Esophagus muscularis mucosa (tissue), 3 donors: ENCODE data around the gene ASMTL.

Source experiments
- CTCF ChIP-seq, 3 experiments: fragments of 200-600 bp in 2 of 3; fragments of 450-650 bp in 1 of 3; sonication (generic) in 2 of 3; IDR thresholded peaks; one replicate each; pipeline ENCODE4 v1.5.1; 2017 to 2019; ENCODE audit warnings: antibody characterized with exemption in 3 of 3, mild to moderate bottlenecking in 2 of 3, moderate library complexity in 1 of 3
- POLR2A ChIP-seq: fragments of 450-650 bp; IDR thresholded peaks from one replicate; pipeline ENCODE4 v1.6.1; 2017; ENCODE audit warnings: antibody characterized with exemption, moderate library complexity, mild to moderate bottlenecking, low read depth
- POLR2AphosphoS5 ChIP-seq, 2 donors: sonication (generic); formaldehyde crosslinking; IDR thresholded peaks; one replicate each; pipeline ENCODE4 v1.6.1; 2017; ENCODE audit warnings: antibody characterized with exemption in 2 of 2

GRCh38 chrX:1472975-1473374 lies 20.3 kb upstream of the ASMTL start:
- TF ChIP-seq POLR2A (no peak), CTCF (IDR thresholded peaks at IDR 0.05) (no peak), POLR2AphosphoS5 (IDR thresholded peaks at IDR 0.05) (no peak)
